Naive thymus-derived CD4-positive, alpha-beta T cell (primary cell): ENCODE results near the gene IFITM2. TPM values are rescaled to one million over a fixed set of nuclear protein-coding genes. Genes with fewer than 3 reads are reported as not detected.
"Not testable (repeated sequence)": the region's sequence is repeated elsewhere in the genome, so short reads cannot be mapped to it uniquely, and the experiment has no call there.

ENCODE experiments used
- ATAC-seq: fragments of 150-1000 bp; cut with Tn5 transposase; 2 replicates; pipeline ENCODE4 v1.10.0; 2021; ENCODE audit warnings: mild to moderate bottlenecking, moderate library complexity
- CTCF ChIA-PET: fragments of 350-600 bp; sonication (Branson Sonifier 250); formaldehyde crosslinking; loops from one replicate; lab custom pipeline; 2021; ENCODE audit warnings: antibody characterized with exemption; lab: Charles Lee
- POLR2A ChIA-PET: fragments of 350-600 bp; sonication (Branson Sonifier 250); formaldehyde crosslinking; loops from one replicate; lab custom pipeline; 2021; ENCODE audit warnings: antibody characterized with exemption, inconsistent platforms; lab: Charles Lee
- DNase-seq, 9 donors: peaks; one replicate each; pipeline versions ENCODE4 v3.0.0 to v3.0.0-alpha.2; 2020 to 2022; ENCODE audit warnings: mixed read lengths in 1 of 9
- H3K27ac ChIP-seq: one replicate; pipeline ENCODE4 v1.7.0; 2013; ENCODE audit warnings: mild to moderate bottlenecking, low read depth, low read length, moderate library complexity
- H3K27me3 ChIP-seq, 2 donors: one replicate each; pipeline ENCODE4 v1.7.0; 2013; ENCODE audit warnings: low read length in 2 of 2, mild to moderate bottlenecking in 2 of 2, moderate library complexity in 2 of 2; ENCODE audit not compliant: control insufficient read depth in 2 of 2, insufficient read depth in 2 of 2
- H3K36me3 ChIP-seq, 3 experiments: 1 replicate in 2 of 3; 2 replicates in 1 of 3; pipeline ENCODE4 v1.7.0; 2013; ENCODE audit warnings: low read length in 3 of 3, mild to moderate bottlenecking in 3 of 3, moderate library complexity in 1 of 3; ENCODE audit not compliant: insufficient read depth in 3 of 3, control insufficient read depth in 2 of 3
- H3K4me1 ChIP-seq, 2 donors: one replicate each; pipeline ENCODE4 v1.7.0; 2013; ENCODE audit warnings: low read length in 2 of 2, mild to moderate bottlenecking in 2 of 2, moderate library complexity in 1 of 2; ENCODE audit not compliant: control insufficient read depth in 2 of 2, insufficient read depth in 2 of 2
- H3K4me3 ChIP-seq: 2 replicates; pipeline ENCODE4 v1.7.0; 2013; ENCODE audit warnings: mild to moderate bottlenecking, low read length
- H3K9me3 ChIP-seq, 3 experiments: 1 replicate in 2 of 3; 2 replicates in 1 of 3; pipeline ENCODE4 v1.7.0; 2013; ENCODE audit warnings: low read length in 3 of 3; ENCODE audit not compliant: control insufficient read depth in 2 of 3
- H3K27ac Mint-ChIP-seq, 9 donors: one replicate each; pipeline ENCODE4 v1.8.0; 2020 to 2022; ENCODE audit warnings: mixed read lengths in 9 of 9, mild to moderate bottlenecking in 8 of 9, moderate library complexity in 5 of 9, inconsistent platforms in 2 of 9
- H3K27me3 Mint-ChIP-seq, 5 donors: one replicate each; pipeline ENCODE4 v1.8.0; 2021 to 2022; ENCODE audit warnings: mixed read lengths in 5 of 5, mild to moderate bottlenecking in 1 of 5
- H3K36me3 Mint-ChIP-seq, 5 donors: one replicate each; pipeline ENCODE4 v1.8.0; 2020 to 2022; ENCODE audit warnings: mixed read lengths in 5 of 5, mild to moderate bottlenecking in 3 of 5, inconsistent platforms in 1 of 5
- H3K4me1 Mint-ChIP-seq, 7 donors: one replicate each; pipeline ENCODE4 v1.8.0; 2020 to 2022; ENCODE audit warnings: mixed read lengths in 7 of 7, mild to moderate bottlenecking in 3 of 7, inconsistent platforms in 1 of 7
- H3K4me3 Mint-ChIP-seq, 10 donors: one replicate each; pipeline ENCODE4 v1.8.0; 2020 to 2022; ENCODE audit warnings: mild to moderate bottlenecking in 10 of 10, mixed read lengths in 10 of 10, moderate library complexity in 6 of 10, inconsistent platforms in 2 of 10
- H3K9me3 Mint-ChIP-seq, 11 donors: one replicate each; pipeline ENCODE4 v1.8.0; 2020 to 2022; ENCODE audit warnings: mixed read lengths in 11 of 11, mild to moderate bottlenecking in 4 of 11, inconsistent platforms in 1 of 11, moderate library complexity in 1 of 11
- intact Hi-C, 2 donors: fragments of 100-400 bp; cut with micrococcal nuclease; formaldehyde crosslinking; loops; one replicate each; pipeline ENCODE4 v1.15.1; 2023
- polyA plus RNA-seq, 2 donors: library from polyadenylated mRNA; unstranded; fragments of 300-500 nt; fragmentation: Illumina TruSeq; gene quantifications; one replicate each; pipeline ENCODE4 v1.2.3, GENCODE V29; 2021
- total RNA-seq, 6 experiments: library from RNA in 5 of 6; stranded (reverse) in 5 of 6; gene quantifications; 1 replicate in 5 of 6; 2 replicates in 1 of 6; pipeline ENCODE4 v1.2.3 and lab custom pipeline; 2021 to 2026

The IFITM2 gene
- total and polyA plus RNA-seq, 7 experiments from 2014 or later, result 143 to 3,315 (median 530) TPM

- Mint-ChIP-seq H3K27me3 (peaks cover 0 to 3% (median 0%) of the 10 kb centered on the region in 5 donors), H3K9me3 (no peaks in the 10 kb centered on the region), H3K4me1 (peaks cover 18 to 43% (median 31%) of the 10 kb centered on the region in 7 donors), H3K36me3 (peaks cover 0 to 45% (median 19%) of the 10 kb centered on the region in 5 donors), H3K27ac (peak overlapping the region; percentile 94 to 99 (median 99)), H3K4me3 (peak overlapping the region; percentile 88 to 100 (median 96))
- Histone ChIP-seq H3K9me3 (no peaks in the 10 kb centered on the region), H3K4me3 (peak overlapping the region; percentile 71), H3K4me1 (peaks cover 13 to 30% of the 10 kb centered on the region in 2 donors), H3K36me3 (peaks cover 0 to 19% (median 8%) of the 10 kb centered on the region in 3 experiments), H3K27me3 (no peaks in the 10 kb centered on the region), H3K27ac (peak overlapping the region; percentile 95)
- POLR2A ChIA-PET, result interaction anchor here (1.0 to 6.9 kb wide), 19 partner anchors 9 to 135 kb away, joined by 3 to 54 read pairs (median 7); partner anchors contain the start of genes BET1L, NLRP6, PGGHG and PSMD13
- ATAC-seq, result no peak
- DNase-seq, result peak in 2 of 9 donors; percentile 37 to 40
- CTCF ChIA-PET, result interaction anchor here (0.6 to 3.5 kb wide), 7 partner anchors 8 to 520 kb away, joined by 3 to 36 read pairs (median 3); no protein-coding TSS in a partner anchor
- intact Hi-C loops, result loop anchor here in 1 of 2 donors (2.0 kb wide), 1 partner anchor 136 kb away; the partner anchor contains the start of gene PTDSS2
These were observed 7.5 kb downstream of the IFITM2 start for GRCh38 chr11:315051-315481.

GRCh38 chr11:315516-315994 is 7.9 kb downstream of the IFITM2 start:
- Histone ChIP-seq H3K27ac (peak overlapping the region; percentile 95), H3K4me1 (peaks cover 13 to 30% of the 10 kb centered on the region in 2 donors), H3K9me3 (no peaks in the 10 kb centered on the region), H3K27me3 (no peaks in the 10 kb centered on the region), H3K36me3 (peaks cover 0 to 19% (median 8%) of the 10 kb centered on the region in 3 experiments), H3K4me3 (peak overlapping the region; percentile 71)
- DNase-seq, result no peak
- Mint-ChIP-seq H3K36me3 (peaks cover 0 to 48% (median 19%) of the 10 kb centered on the region in 5 donors), H3K9me3 (no peaks in the 10 kb centered on the region), H3K4me3 (peak overlapping the region; percentile 88 to 100 (median 96)), H3K4me1 (peaks cover 23 to 48% (median 35%) of the 10 kb centered on the region in 7 donors), H3K27ac (peak overlapping the region; percentile 94 to 99 (median 99)), H3K27me3 (peaks cover 0 to 3% (median 0%) of the 10 kb centered on the region in 5 donors)
- POLR2A ChIA-PET, result interaction anchor here (0.5 to 6.9 kb wide), 21 partner anchors 10 to 134 kb away, joined by 3 to 54 read pairs (median 6); partner anchors contain the start of genes BET1L, NLRP6, PGGHG and PSMD13
- intact Hi-C loops, result loop anchor here in 1 of 2 donors (2.0 kb wide), 1 partner anchor 135 kb away; the partner anchor contains the start of gene PTDSS2
- CTCF ChIA-PET, result interaction anchor here (0.6 to 3.5 kb wide), 7 partner anchors 9 to 520 kb away, joined by 3 to 36 read pairs (median 3); no protein-coding TSS in a partner anchor
- ATAC-seq, result no peak

DNA sequence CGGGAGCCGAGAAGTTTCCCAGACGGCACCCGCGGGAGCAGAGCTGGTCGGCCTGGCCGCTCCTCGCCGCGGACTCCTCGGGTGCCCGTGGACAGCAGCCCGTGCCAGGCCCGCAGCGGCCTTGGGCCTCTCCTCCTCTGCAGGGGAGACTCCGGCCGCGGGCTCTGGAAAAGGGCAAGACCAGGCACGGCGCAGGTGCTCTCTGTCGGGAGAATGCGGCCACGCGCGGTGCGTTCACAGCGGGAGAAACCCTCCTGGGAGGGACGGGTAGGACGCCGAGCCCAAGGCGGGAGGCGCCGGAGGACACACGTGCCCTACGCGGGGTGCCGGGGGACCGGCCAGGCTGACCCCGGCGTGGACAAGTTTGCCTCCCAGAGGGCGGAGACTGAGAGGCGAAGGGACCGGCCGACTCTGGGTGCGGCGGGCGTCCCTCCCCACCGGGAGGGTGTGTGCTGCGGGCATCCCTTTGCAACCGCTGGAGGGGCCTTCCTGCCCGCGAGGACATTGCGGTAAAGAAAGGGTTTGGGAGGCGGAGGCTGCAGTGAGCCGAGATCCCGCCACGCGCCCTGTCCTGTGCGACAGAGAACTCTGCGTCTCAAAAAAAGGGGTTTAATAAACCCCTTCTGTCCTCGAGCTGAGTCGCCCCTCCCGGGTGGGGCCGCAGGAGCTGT is 8.6 kb downstream of the IFITM2 start:
- Mint-ChIP-seq H3K27me3 (peaks cover 0 to 3% (median 0%) of the 10 kb centered on the region in 5 donors), H3K27ac (peak overlapping the region; percentile 88 to 98 (median 95)), H3K9me3 (no peaks in the 10 kb centered on the region), H3K36me3 (peaks cover 0 to 49% (median 19%) of the 10 kb centered on the region in 5 donors), H3K4me3 (peak overlapping the region; percentile 85 to 98 (median 93)), H3K4me1 (peaks cover 25 to 50% (median 37%) of the 10 kb centered on the region in 7 donors)
- Histone ChIP-seq H3K27me3 (no peaks in the 10 kb centered on the region), H3K36me3 (peaks cover 0 to 19% (median 8%) of the 10 kb centered on the region in 3 experiments), H3K9me3 (no peaks in the 10 kb centered on the region), H3K4me3 (peak overlapping the region; percentile 71), H3K4me1 (peaks cover 13 to 30% of the 10 kb centered on the region in 2 donors), H3K27ac (peak overlapping the region; percentile 95)
- ATAC-seq, result no peak
- DNase-seq, result peak in 3 of 9 donors; percentile 30 to 56 (median 37)
- intact Hi-C loops, result no loop called here
- POLR2A ChIA-PET, result interaction anchor here (0.5 to 6.9 kb wide), 25 partner anchors 10 to 134 kb away, joined by 3 to 54 read pairs (median 6); partner anchors contain the start of genes BET1L, NLRP6, PGGHG and PSMD13
- CTCF ChIA-PET, result interaction anchor here (0.9 to 3.5 kb wide), 9 partner anchors 9 to 132 kb away, joined by 3 to 36 read pairs (median 6); partner anchors contain the start of gene IFITM2

GRCh38 chr11:316891-317301 is 9.3 kb downstream of the IFITM2 start:
- Histone ChIP-seq H3K27ac (peak overlapping the region; percentile 95), H3K27me3 (no peaks in the 10 kb centered on the region), H3K4me1 (peaks cover 13 to 26% of the 10 kb centered on the region in 2 donors), H3K36me3 (peaks cover 0 to 19% (median 8%) of the 10 kb centered on the region in 3 experiments), H3K4me3 (peak overlapping the region; percentile 71), H3K9me3 (no peaks in the 10 kb centered on the region)
- POLR2A ChIA-PET, result interaction anchor here (0.6 to 6.9 kb wide), 25 partner anchors 8 to 110 kb away, joined by 3 to 54 read pairs (median 6); partner anchors contain the start of genes BET1L, NLRP6, PGGHG and PSMD13
- Mint-ChIP-seq H3K36me3 (peaks cover 0 to 48% (median 19%) of the 10 kb centered on the region in 5 donors), H3K27me3 (peaks cover 0 to 3% (median 0%) of the 10 kb centered on the region in 5 donors), H3K9me3 (no peaks in the 10 kb centered on the region), H3K4me1 (peaks cover 24 to 48% (median 36%) of the 10 kb centered on the region in 7 donors), H3K27ac (peak overlapping the region; percentile 88 to 98 (median 95)), H3K4me3 (peak overlapping the region; percentile 85 to 98 (median 93))
- no peak for ATAC-seq
- CTCF ChIA-PET, result interaction anchor here (1.3 to 3.5 kb wide), 10 partner anchors 8 to 131 kb away, joined by 3 to 36 read pairs (median 6); partner anchors contain the start of gene IFITM2
- intact Hi-C loops, result no loop called here
- peak in 1 of 9 donors; percentile 68 for DNase-seq

DNA sequence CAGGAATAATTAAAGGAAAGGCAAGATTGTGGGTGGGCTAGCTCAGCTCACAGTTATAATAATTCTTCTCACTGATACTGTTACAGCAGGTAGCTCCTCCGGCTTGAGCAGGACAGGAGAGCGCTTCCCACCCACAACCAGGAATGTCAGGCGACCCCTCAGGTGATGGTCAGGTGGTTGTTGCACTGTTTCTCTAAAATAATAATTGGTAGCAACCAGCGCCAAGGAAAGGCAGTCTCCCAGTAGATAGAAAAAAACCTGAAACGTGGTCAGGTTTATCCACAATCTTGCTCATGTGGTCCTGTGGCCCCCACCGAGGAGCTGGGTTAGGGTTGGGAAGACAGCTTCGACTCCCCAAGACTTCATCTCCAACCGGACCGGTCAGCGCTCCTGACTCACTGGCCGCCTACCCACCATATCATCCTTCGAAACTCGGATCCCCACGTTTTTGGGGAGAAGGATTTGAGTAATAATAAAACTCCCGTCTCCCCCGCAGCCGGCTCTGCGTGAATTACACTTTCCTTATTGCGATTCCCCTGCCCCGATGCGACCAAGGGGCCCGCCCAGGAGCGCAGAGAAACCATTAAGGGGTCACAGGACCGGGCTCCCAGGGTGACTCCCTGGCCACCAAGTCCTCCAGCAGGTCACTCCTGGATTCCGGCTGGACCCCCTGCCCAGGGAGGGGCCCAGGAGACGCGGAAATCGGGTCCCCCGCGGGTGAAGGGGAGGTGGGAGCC is 10.2 kb downstream of the IFITM2 start:
- peak overlapping the region; percentile 95 for H3K27ac ChIP-seq
- peaks cover 20 to 39% (median 32%) of the 10 kb centered on the region in 7 donors for H3K4me1 Mint-ChIP-seq
- ATAC-seq, H3K9me3 Mint-ChIP-seq, intact Hi-C loops, H3K27me3 ChIP-seq, H3K9me3 ChIP-seq, H3K27me3 Mint-ChIP-seq: not testable (repeated sequence)
- CTCF ChIA-PET, result interaction anchor here (1.3 to 3.5 kb wide), 10 partner anchors 9 to 130 kb away, joined by 3 to 36 read pairs (median 6); partner anchors contain the start of gene IFITM2
- peaks cover 0 to 47% (median 19%) of the 10 kb centered on the region in 5 donors for H3K36me3 Mint-ChIP-seq
- peaks cover 0 to 19% (median 8%) of the 10 kb centered on the region in 3 experiments for H3K36me3 ChIP-seq
- H3K27ac Mint-ChIP-seq, result peak overlapping the region; percentile 88 to 98 (median 95)
- peak overlapping the region; percentile 85 to 98 (median 93) for H3K4me3 Mint-ChIP-seq
- peaks cover 4 to 17% of the 10 kb centered on the region in 2 donors for H3K4me1 ChIP-seq
- DNase-seq, result peak in 2 of 9 donors; percentile 7 to 55
- peak overlapping the region; percentile 71 for H3K4me3 ChIP-seq
- POLR2A ChIA-PET, result interaction anchor here (0.6 to 6.9 kb wide), 23 partner anchors 8 to 111 kb away, joined by 3 to 54 read pairs (median 6); partner anchors contain the start of genes BET1L, NLRP6, PGGHG and PSMD13
